Ishikawa (cell line): ENCODE measurements around the gene PPARG.

ENCODE experiments used
- CEBPB ChIP-seq: IDR thresholded peaks from 2 replicates; pipeline ENCODE4 v1.6.1; 2012
- CREB1 ChIP-seq: IDR thresholded peaks from 2 replicates; pipeline ENCODE4 v1.6.1; 2012; ENCODE audit warnings: low read depth
- EGR1 ChIP-seq: IDR thresholded peaks from 2 replicates; pipeline ENCODE4 v1.6.1; 2012
- EP300 ChIP-seq: IDR thresholded peaks from 2 replicates; pipeline ENCODE4 v1.6.1; 2012; ENCODE audit warnings: borderline replicate concordance
- FOXM1 ChIP-seq: IDR thresholded peaks from 2 replicates; pipeline ENCODE4 v1.6.1; 2012; ENCODE audit warnings: low read depth, borderline replicate concordance
- NFIC ChIP-seq: IDR thresholded peaks from 2 replicates; pipeline ENCODE4 v1.6.1; 2012
- RAD21 ChIP-seq: IDR thresholded peaks from 2 replicates; pipeline ENCODE4 v1.6.1; 2012; ENCODE audit warnings: low read depth
- TAF1 ChIP-seq: IDR thresholded peaks from 2 replicates; pipeline ENCODE4 v1.6.1; 2012; ENCODE audit warnings: low read depth, mild to moderate bottlenecking
- TCF12 ChIP-seq: IDR thresholded peaks from 2 replicates; pipeline ENCODE4 v1.6.1; 2012; ENCODE audit warnings: low read depth
- TEAD4 ChIP-seq: IDR thresholded peaks from 2 replicates; pipeline ENCODE4 v1.6.1; 2012
- USF1 ChIP-seq: IDR thresholded peaks from 2 replicates; pipeline ENCODE4 v1.6.1; 2012
- YY1 ChIP-seq: IDR thresholded peaks from 2 replicates; pipeline ENCODE4 v1.6.1; 2012; ENCODE audit warnings: low read depth
- ZBTB7A ChIP-seq: IDR thresholded peaks from 2 replicates; pipeline ENCODE4 v1.6.1; 2012; ENCODE audit warnings: low read depth
- TF ChIP-seq, protein P1 (sequence below): IDR thresholded peaks from 2 replicates; pipeline ENCODE4 v1.6.1; 2012; ENCODE audit warnings: low read depth, mild to moderate bottlenecking
- TF ChIP-seq, protein P2 (sequence below): IDR thresholded peaks from 2 replicates; pipeline ENCODE4 v1.6.1; 2012

Gene PPARG

GRCh38 chr3:12384451-12385233 is 95.8 kb downstream of the PPARG start:
- TF ChIP-seq YY1, result no peak

DNA sequence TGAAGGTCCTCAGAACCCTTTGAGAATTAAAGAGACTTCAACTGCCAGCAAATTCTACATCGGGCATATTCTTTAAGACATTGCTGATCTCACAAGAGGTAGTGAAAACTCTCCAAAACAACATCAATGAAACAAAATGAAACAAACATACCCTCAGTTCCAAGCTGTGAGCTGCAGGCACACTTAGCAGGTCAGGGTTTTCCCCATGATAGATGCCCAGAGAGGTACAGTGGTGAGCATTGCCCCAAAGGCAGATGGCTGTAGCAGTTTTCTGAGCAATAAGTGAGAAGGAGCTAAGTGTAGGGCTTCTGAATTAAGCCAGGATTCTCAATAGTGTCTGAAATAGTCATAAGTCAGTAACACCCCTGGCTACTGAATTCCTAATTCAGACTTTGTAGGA is 99.3 kb downstream of the PPARG start:
- TF ChIP-seq, protein P1, sequence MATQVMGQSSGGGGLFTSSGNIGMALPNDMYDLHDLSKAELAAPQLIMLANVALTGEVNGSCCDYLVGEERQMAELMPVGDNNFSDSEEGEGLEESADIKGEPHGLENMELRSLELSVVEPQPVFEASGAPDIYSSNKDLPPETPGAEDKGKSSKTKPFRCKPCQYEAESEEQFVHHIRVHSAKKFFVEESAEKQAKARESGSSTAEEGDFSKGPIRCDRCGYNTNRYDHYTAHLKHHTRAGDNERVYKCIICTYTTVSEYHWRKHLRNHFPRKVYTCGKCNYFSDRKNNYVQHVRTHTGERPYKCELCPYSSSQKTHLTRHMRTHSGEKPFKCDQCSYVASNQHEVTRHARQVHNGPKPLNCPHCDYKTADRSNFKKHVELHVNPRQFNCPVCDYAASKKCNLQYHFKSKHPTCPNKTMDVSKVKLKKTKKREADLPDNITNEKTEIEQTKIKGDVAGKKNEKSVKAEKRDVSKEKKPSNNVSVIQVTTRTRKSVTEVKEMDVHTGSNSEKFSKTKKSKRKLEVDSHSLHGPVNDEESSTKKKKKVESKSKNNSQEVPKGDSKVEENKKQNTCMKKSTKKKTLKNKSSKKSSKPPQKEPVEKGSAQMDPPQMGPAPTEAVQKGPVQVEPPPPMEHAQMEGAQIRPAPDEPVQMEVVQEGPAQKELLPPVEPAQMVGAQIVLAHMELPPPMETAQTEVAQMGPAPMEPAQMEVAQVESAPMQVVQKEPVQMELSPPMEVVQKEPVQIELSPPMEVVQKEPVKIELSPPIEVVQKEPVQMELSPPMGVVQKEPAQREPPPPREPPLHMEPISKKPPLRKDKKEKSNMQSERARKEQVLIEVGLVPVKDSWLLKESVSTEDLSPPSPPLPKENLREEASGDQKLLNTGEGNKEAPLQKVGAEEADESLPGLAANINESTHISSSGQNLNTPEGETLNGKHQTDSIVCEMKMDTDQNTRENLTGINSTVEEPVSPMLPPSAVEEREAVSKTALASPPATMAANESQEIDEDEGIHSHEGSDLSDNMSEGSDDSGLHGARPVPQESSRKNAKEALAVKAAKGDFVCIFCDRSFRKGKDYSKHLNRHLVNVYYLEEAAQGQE, result no peak
- TF ChIP-seq FOXM1, result no peak
- TF ChIP-seq CEBPB, result no peak
- no peak for TF ChIP-seq TEAD4
- TF ChIP-seq, protein P2, sequence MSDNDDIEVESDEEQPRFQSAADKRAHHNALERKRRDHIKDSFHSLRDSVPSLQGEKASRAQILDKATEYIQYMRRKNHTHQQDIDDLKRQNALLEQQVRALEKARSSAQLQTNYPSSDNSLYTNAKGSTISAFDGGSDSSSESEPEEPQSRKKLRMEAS, result no peak
- no peak for TF ChIP-seq ZBTB7A
- TF ChIP-seq YY1, result no peak
- no peak for TF ChIP-seq EP300
- no peak for TF ChIP-seq USF1

- TF ChIP-seq, protein P1, result no peak
- no peak for TF ChIP-seq YY1
- TF ChIP-seq TCF12, result no peak
- TF ChIP-seq, protein P2, result no peak
- TF ChIP-seq EGR1, result no peak
- TF ChIP-seq CEBPB, result no peak
- TF ChIP-seq NFIC, result no peak
- no peak for TF ChIP-seq ZBTB7A
- no peak for TF ChIP-seq FOXM1
- no peak for TF ChIP-seq TAF1
- TF ChIP-seq CREB1, result no peak
- no peak for TF ChIP-seq USF1
- TF ChIP-seq RAD21, result no peak
- TF ChIP-seq TEAD4, result no peak
- TF ChIP-seq EP300, result no peak
Observed at GRCh38 chr3:12392101-12392878, 103.4 kb downstream of the PPARG start.

GRCh38 chr3:12393894-12394293 is 105.0 kb downstream of the PPARG start:
- no peak for TF ChIP-seq FOXM1
- no peak for TF ChIP-seq EGR1
- no peak for TF ChIP-seq TCF12
- TF ChIP-seq TAF1, result no peak
- TF ChIP-seq, protein P1, result no peak
- TF ChIP-seq EP300, result no peak
- TF ChIP-seq RAD21, result no peak
- TF ChIP-seq CREB1, result no peak
- TF ChIP-seq TEAD4, result no peak
- TF ChIP-seq CEBPB, result no peak
- TF ChIP-seq ZBTB7A, result no peak
- no peak for TF ChIP-seq NFIC
- TF ChIP-seq USF1, result no peak
- TF ChIP-seq, protein P2, result no peak
- no peak for TF ChIP-seq YY1
